ENCODE data around the gene ADCY4.
A peak's percentile ranks its signal among the peaks of the same experiment; 100 is the strongest.

ADCY4 gene

GRCh38 chr14:24277071-24277470 is 57.8 kb downstream of the ADCY4 start:
- no peak for DNase-seq (ENCODE audit: low read depth, low spot score)

GRCh38 chr14:24274101-24274543 is 60.7 kb downstream of the ADCY4 start:
- TF ChIP-seq SUZ12 (IDR thresholded peaks at IDR 0.05; ENCODE audit: extremely low read depth, insufficient read depth, insufficient read length) (no peak), ZNF274 (IDR thresholded peaks at IDR 0.05; ENCODE audit: low read depth, low read length) (no peak), YY1 (IDR thresholded peaks at IDR 0.05; ENCODE audit: insufficient read depth, insufficient read length) (no peak)
- Histone ChIP-seq H3K4me3 (ENCODE audit: insufficient read length, low read depth) (no peak overlapping the region), H3K4me1 (ENCODE audit: insufficient read depth, insufficient read length) (no peaks in the 10 kb centered on the region), H3K9me3 (ENCODE audit: insufficient read depth, low read length) (no peaks in the 10 kb centered on the region), H3K36me3 (ENCODE audit: insufficient read depth, insufficient read length, low read length) (peaks cover 15% of the 10 kb centered on the region), H3K27me3 (ENCODE audit: insufficient read depth, insufficient read length) (no peaks in the 10 kb centered on the region), H3K9ac (ENCODE audit: insufficient read length, low read depth) (no peak overlapping the region)
- DNase-seq (ENCODE audit: low read depth, low spot score): no peak

More at GRCh38 chr14:24277071-24277470, 57.8 kb downstream of the ADCY4 start:
- peaks cover 4% of the 10 kb centered on the region for H3K4me1 ChIP-seq (ENCODE audit: insufficient read depth, insufficient read length)
- H3K27me3 ChIP-seq (ENCODE audit: insufficient read depth, insufficient read length): no peaks in the 10 kb centered on the region
- no peak overlapping the region for H3K4me3 ChIP-seq (ENCODE audit: insufficient read length, low read depth)
- peaks cover 4% of the 10 kb centered on the region for H3K36me3 ChIP-seq (ENCODE audit: insufficient read depth, insufficient read length, low read length)
- H3K9me3 ChIP-seq (ENCODE audit: insufficient read depth, low read length): no peaks in the 10 kb centered on the region
- TF ChIP-seq ZNF274 (IDR thresholded peaks at IDR 0.05; ENCODE audit: low read depth, low read length) (no peak), SUZ12 (IDR thresholded peaks at IDR 0.05; ENCODE audit: extremely low read depth, insufficient read depth, insufficient read length) (no peak), YY1 (IDR thresholded peaks at IDR 0.05; ENCODE audit: insufficient read depth, insufficient read length) (no peak)
- no peak overlapping the region for H3K9ac ChIP-seq (ENCODE audit: insufficient read length, low read depth)

- no peak for DNase-seq (ENCODE audit: low read depth, low spot score)
- no peak overlapping the region for H3K9ac ChIP-seq (ENCODE audit: insufficient read length, low read depth)
- TF ChIP-seq YY1 (IDR thresholded peaks at IDR 0.05; ENCODE audit: insufficient read depth, insufficient read length) (no peak), SUZ12 (IDR thresholded peaks at IDR 0.05; ENCODE audit: extremely low read depth, insufficient read depth, insufficient read length) (no peak), ZNF274 (IDR thresholded peaks at IDR 0.05; ENCODE audit: low read depth, low read length) (no peak)
Observed at GRCh38 chr14:24273422-24273998, 61.4 kb downstream of the ADCY4 start.

GRCh38 chr14:24272467-24272866 is 62.4 kb downstream of the ADCY4 start:
- TF ChIP-seq YY1 (IDR thresholded peaks at IDR 0.05; ENCODE audit: insufficient read depth, insufficient read length) (no peak), SUZ12 (IDR thresholded peaks at IDR 0.05; ENCODE audit: extremely low read depth, insufficient read depth, insufficient read length) (no peak), ZNF274 (IDR thresholded peaks at IDR 0.05; ENCODE audit: low read depth, low read length) (no peak)
- no peaks in the 10 kb centered on the region for H3K4me1 ChIP-seq (ENCODE audit: insufficient read depth, insufficient read length)
- H3K9ac ChIP-seq (ENCODE audit: insufficient read length, low read depth): no peak overlapping the region
- H3K36me3 ChIP-seq (ENCODE audit: insufficient read depth, insufficient read length, low read length): peaks cover 28% of the 10 kb centered on the region
- no peaks in the 10 kb centered on the region for H3K27me3 ChIP-seq (ENCODE audit: insufficient read depth, insufficient read length)
- H3K4me3 ChIP-seq (ENCODE audit: insufficient read length, low read depth): no peak overlapping the region
- DNase-seq (ENCODE audit: low read depth, low spot score): no peak
- H3K9me3 ChIP-seq (ENCODE audit: insufficient read depth, low read length): no peaks in the 10 kb centered on the region

More at GRCh38 chr14:24273422-24273998, 61.4 kb downstream of the ADCY4 start:
- no peaks in the 10 kb centered on the region for H3K4me1 ChIP-seq (ENCODE audit: insufficient read depth, insufficient read length)
- H3K4me3 ChIP-seq (ENCODE audit: insufficient read length, low read depth): no peak overlapping the region
- H3K9me3 ChIP-seq (ENCODE audit: insufficient read depth, low read length): no peaks in the 10 kb centered on the region
- no peaks in the 10 kb centered on the region for H3K27me3 ChIP-seq (ENCODE audit: insufficient read depth, insufficient read length)
- peaks cover 21% of the 10 kb centered on the region for H3K36me3 ChIP-seq (ENCODE audit: insufficient read depth, insufficient read length, low read length)

- Histone ChIP-seq H3K9ac (ENCODE audit: insufficient read length, low read depth) (peak overlapping the region; percentile 58), H3K27me3 (ENCODE audit: insufficient read depth, insufficient read length) (no peaks in the 10 kb centered on the region), H3K36me3 (ENCODE audit: insufficient read depth, insufficient read length, low read length) (peaks cover 32% of the 10 kb centered on the region), H3K4me3 (ENCODE audit: insufficient read length, low read depth) (peak overlapping the region; percentile 81), H3K4me1 (ENCODE audit: insufficient read depth, insufficient read length) (no peaks in the 10 kb centered on the region), H3K9me3 (ENCODE audit: insufficient read depth, low read length) (no peaks in the 10 kb centered on the region)
- no peak for TF ChIP-seq SUZ12 (IDR thresholded peaks at IDR 0.05; ENCODE audit: extremely low read depth, insufficient read depth, insufficient read length)
- no peak for TF ChIP-seq ZNF274 (IDR thresholded peaks at IDR 0.05; ENCODE audit: low read depth, low read length)
- TF ChIP-seq YY1 (IDR thresholded peaks at IDR 0.05; ENCODE audit: insufficient read depth, insufficient read length): no peak
- no peak for DNase-seq (ENCODE audit: low read depth, low spot score)
Observed at GRCh38 chr14:24271834-24272263, 63.0 kb downstream of the ADCY4 start.

GRCh38 chr14:24271134-24271833 is 63.6 kb downstream of the ADCY4 start, which contains the start of gene RABGGTA:
RABGGTA (minus strand) TSS chr14:24271597; CDS start chr14:24271115, 482 bp downstream.
- peak; percentile 79 for DNase-seq (ENCODE audit: low read depth, low spot score)
- H3K4me3 ChIP-seq (ENCODE audit: insufficient read length, low read depth): peak within 1 kb of the TSS; percentile 81
- no peaks in the 10 kb centered on the region for H3K27me3 ChIP-seq (ENCODE audit: insufficient read depth, insufficient read length)
- no peaks in the 10 kb centered on the region for H3K4me1 ChIP-seq (ENCODE audit: insufficient read depth, insufficient read length)
- H3K9me3 ChIP-seq (ENCODE audit: insufficient read depth, low read length): no peaks in the 10 kb centered on the region
- TF ChIP-seq ZNF274 (IDR thresholded peaks at IDR 0.05; ENCODE audit: low read depth, low read length) (no peak), YY1 (IDR thresholded peaks at IDR 0.05; ENCODE audit: insufficient read depth, insufficient read length) (no peak), SUZ12 (IDR thresholded peaks at IDR 0.05; ENCODE audit: extremely low read depth, insufficient read depth, insufficient read length) (no peak)
- H3K36me3 ChIP-seq (ENCODE audit: insufficient read depth, insufficient read length, low read length): peaks cover 37% of the 10 kb centered on the region
- peak within 1 kb of the TSS; percentile 87 for H3K9ac ChIP-seq (ENCODE audit: insufficient read length, low read depth)

GRCh38 chr14:24270537-24271133 is 64.2 kb downstream of the ADCY4 start:
- Histone ChIP-seq H3K9me3 (ENCODE audit: insufficient read depth, low read length) (no peaks in the 10 kb centered on the region), H3K36me3 (ENCODE audit: insufficient read depth, insufficient read length, low read length) (peaks cover 40% of the 10 kb centered on the region), H3K4me1 (ENCODE audit: insufficient read depth, insufficient read length) (no peaks in the 10 kb centered on the region), H3K9ac (ENCODE audit: insufficient read length, low read depth) (peak overlapping the region; percentile 87), H3K27me3 (ENCODE audit: insufficient read depth, insufficient read length) (no peaks in the 10 kb centered on the region), H3K4me3 (ENCODE audit: insufficient read length, low read depth) (peak overlapping the region; percentile 81)
- no peak for DNase-seq (ENCODE audit: low read depth, low spot score)
- TF ChIP-seq SUZ12 (IDR thresholded peaks at IDR 0.05; ENCODE audit: extremely low read depth, insufficient read depth, insufficient read length) (no peak), ZNF274 (IDR thresholded peaks at IDR 0.05; ENCODE audit: low read depth, low read length) (no peak), YY1 (IDR thresholded peaks at IDR 0.05; ENCODE audit: insufficient read depth, insufficient read length) (no peak)

Measured in NT2/D1 (cell line).